Stimulated activated CD8-positive, alpha-beta memory T cell treated with anti-CD3 and anti-CD28 coated beads, Interleukin-2, amount 100 ng/mL, for 48 hours (primary cell): Measurements from ENCODE around the gene DGKG.

Source experiments
- DNase-seq, 2 donors: peaks; one replicate each; pipeline ENCODE4 v3.0.0-alpha.2; 2020; ENCODE audit warnings: low read depth in 2 of 2

The DGKG gene

DNA sequence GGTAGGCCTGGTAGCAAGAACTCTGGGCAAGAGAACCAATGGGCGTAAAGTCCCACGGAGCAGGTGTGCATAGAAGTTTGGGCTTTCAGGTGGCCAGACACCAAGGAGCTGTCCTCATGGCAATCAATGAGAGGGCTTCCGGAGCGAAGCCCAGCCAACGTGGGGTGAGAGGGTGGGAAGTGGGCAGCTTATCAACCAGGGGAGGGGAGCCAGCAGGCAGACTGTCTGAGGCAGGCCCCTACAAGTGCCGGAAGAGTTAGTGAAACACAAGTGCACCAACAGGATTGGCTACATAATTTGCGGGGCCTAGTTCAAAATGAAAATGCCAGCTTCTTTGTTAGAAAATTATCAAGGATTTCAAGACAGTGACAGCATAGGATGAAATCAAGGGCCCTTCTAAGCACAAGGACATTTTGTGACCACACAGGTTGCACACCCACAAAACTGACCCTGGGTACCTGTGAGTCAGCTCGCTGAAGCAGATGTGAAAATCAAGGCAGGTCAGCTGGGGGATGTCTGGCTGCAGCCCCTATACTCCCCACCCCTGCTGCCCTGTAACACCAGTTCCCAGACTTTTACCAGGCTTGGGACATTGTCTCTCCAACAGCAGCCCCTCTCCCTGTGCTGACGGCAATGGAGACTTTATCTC is 151.1 kb downstream of the DGKG start:
- DNase-seq: no peak

DNA sequence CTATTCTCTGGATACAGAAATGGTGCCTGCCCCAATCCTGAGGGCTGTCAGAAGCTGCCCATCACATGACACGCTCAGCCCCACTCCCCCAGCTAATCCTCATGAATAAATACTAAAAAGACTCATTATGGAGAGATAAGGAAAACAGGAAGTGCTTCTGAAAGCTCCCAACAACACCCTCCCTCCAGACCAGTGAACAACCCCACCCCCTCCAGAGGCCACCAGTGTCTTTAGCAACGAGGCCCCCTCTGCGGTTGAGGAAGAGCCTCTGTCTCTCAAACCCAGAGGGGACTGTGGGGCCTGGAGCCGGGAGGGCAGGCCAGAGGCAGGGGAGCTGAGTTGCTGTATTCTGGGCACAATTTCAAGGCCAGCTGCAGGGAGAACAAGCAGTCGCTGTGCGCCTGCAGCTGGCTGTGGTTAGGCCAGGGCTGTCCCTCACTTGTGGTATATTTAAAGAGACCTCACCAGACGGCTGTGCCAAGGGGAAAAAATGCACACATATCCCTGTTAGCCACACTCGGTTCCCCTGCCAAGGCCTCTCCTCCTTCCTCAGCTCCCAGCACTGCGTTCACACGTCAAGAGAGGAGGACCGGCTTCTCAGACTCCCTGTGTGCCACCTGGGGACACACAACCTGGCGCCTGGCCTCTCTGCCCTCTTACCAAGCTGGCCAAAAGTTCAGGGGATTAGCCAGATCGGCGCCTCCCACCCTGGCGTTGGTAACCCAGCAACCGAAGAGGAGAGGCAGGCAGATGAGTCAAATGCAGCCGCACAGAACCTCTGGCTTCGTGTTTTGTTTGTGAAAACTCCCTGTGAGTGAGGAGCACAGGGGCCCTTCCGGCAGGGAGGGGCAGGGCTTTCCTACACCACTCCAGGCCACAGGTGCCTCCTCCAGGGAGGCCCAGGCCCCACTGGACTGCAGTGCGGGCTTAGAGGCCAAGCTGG is 152.0 kb downstream of the DGKG start:
- no peak for DNase-seq

DNA sequence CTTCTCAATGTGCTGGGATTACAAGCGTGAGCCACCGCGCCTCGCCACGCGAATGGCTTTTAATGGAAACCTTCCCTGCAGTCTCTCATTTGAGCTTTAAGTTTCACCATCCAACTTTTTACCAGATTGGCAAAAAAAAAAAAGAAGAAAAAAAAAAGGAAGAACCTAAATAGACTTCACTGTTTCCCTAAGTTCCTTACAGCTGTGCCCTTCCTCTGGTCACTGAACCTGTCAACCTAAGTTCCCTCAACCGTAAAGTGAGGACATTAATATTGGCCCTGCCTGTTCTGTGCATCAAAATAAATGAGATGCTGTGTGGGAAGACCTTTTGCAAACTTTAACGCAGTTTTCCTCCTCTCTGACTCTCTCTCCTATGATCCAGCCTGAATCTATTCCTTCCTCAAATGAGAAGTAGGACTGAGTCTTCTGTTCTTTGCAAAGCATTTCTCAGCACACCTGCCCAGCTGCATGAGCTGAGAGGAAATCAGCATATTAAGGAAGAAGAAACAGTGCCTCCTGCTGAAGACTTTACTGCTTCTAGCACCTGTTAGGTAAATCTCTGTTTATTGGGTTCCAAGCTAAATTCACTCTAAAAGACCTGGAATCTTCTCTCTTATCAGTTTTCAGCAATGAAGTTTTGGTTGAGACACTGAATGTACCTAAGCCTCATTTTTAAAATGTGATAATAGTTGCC is 153.6 kb downstream of the DGKG start:
- no peak for DNase-seq

DNA sequence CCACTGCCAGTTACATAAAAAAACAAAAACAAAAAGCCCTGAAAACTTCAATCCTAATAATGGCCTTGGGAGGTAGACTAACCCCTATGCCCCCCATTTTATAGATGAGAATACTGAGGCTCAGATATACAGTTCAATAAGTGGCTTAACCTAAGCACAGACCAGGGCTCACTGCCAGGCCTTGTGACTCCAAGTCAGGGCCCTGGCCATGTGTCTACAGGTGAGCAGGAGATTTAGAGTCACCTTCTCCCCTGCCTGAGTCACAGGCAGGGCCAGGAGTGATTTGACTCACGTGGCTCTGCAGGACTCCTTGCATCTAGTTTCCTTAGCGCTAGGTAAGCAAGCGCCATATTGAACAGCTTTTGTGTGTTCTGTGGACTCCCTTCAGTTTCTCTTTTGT is 154.5 kb downstream of the DGKG start:
- DNase-seq: no peak

DNA sequence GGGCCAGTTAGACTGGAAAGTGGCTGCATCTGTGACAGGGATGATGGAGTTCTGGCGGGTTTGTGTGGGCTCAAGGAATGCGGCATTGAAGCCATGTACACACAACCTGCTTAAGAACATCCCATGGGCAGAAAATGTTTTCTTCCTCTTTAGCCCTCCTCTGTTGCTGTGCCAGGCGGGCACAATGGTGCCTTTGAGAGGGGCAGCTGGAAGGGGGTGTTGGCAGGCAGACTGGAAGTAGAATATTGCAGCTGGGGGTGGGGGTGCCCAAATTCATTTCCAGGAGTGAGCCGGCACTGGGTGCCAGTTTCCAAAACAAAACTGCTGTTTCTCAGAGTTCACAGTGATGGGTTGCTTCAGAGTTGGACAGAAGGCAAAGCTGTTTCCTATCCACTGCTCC is 161.3 kb downstream of the DGKG start:
- DNase-seq: no peak

DNA sequence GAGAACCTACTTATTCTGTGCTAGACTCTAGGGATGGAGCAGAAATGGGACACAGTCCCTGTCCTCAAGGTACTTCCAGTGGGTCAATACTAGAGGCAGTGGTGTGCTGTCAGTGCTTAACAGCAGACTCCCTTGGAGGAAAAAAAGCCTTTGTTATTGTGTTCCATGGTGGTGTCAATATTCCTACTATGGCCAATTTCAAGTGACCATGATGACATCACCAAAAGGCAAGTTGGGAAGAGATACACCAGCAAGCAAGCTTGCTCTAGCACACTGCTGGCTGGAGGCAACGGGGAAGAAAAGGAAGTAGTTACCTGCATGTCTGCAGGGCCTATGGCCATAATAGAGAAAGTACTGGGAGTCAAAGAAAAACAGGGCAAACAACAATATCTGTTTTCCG is 163.6 kb downstream of the DGKG start:
- DNase-seq: no peak

DNA sequence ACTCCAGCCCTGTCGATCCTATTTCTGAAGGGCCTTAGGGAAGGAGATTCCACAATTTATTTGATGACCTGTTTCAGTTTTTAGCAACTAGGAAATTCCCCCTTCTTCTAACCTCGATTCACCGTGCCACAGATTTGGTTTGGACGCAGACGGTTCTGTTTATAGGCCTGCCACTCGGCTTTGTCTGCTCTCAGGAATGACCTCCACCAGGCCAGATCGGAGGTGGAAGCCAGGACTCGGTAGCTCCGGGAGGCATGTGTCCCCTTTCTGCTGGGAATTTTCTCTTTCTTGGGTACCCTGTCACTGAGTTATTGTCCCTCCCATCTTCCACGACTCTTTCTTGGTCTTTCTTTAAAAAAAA is 167.6 kb downstream of the DGKG start:
- DNase-seq: no peak

DNA sequence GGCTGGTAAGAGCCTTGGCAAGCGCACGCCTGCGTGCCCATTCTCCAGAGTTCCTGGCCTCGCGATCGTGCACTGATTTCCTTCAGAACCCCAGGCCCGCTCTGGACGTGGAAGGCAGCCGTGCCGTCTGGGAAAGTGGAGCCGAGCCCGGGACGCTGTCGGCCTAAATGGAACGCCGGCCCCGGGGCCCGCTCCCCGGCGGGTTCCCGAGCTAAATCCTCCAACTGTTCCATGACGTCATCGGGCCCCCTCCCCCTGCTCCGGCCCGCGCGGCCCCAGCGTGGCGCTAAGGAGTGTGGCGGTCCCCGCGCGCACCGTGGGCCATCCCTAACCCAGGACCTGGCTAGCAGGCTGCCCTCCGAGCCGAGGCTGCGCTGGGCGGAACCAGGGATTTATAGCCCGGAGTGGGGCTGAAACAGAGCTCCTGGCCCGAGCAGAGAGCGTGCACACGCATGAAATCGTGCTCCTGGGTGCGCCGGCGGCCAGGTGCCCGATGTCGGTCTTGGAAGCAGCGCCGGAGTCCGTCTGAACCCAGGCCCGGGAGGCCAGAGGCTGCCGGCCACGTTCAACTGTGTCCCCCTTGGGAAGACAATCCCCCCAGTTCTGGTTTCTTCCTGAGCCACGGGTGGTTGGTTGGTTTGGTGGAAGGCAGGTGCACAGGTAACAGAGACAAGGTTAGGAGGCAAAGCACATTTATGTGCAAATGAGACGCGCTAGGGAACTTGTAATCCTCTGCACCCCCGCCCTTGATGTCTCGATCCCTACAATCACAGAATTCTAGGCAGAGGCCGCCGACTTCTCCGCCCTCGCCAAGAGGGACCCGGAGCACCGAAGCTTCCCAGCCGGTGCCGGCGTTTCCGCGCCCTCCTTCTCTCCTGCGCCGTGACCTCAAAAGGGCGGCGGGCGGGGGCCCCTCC is 168.2 kb downstream of the DGKG start:
- DNase-seq: no peak

DNA sequence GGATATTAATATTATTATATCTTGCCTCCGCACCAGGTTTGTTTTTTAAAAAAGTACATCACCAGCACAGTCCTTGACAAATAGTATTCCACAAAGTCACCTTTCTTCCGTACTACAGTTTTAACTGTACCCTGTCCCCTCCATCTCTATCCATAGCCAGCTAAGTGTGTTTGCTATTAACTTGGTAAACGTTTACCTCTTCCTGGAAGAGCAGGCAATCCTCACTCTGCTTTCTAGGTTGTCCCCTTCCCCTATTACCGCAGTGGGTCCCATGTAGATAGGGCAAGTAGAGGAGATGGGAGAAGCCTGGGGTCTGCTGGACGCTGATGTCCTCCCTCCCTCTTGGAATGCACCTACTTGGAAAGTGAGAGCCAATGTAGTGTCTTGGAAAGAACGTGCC is 169.2 kb downstream of the DGKG start:
- DNase-seq: no peak

DNA sequence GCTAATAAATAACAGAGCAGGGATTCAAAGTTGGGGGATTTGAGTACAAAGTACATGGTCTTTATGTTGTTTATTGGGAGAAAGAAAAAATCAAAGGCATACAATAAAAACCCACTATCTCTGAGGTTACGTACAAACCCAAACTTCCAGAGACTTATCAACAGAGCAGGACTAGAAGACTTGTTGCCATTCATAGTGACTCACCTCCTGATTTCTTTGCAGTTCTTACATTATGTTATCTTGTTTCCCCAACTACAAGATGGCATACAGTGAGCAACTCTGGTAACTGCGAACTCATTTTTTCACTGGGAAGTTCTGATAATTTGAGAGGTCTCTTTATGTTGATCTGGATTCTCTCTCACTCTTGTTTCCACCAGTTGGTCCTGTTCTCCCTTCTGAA is 172.5 kb downstream of the DGKG start:
- no peak for DNase-seq

DNA sequence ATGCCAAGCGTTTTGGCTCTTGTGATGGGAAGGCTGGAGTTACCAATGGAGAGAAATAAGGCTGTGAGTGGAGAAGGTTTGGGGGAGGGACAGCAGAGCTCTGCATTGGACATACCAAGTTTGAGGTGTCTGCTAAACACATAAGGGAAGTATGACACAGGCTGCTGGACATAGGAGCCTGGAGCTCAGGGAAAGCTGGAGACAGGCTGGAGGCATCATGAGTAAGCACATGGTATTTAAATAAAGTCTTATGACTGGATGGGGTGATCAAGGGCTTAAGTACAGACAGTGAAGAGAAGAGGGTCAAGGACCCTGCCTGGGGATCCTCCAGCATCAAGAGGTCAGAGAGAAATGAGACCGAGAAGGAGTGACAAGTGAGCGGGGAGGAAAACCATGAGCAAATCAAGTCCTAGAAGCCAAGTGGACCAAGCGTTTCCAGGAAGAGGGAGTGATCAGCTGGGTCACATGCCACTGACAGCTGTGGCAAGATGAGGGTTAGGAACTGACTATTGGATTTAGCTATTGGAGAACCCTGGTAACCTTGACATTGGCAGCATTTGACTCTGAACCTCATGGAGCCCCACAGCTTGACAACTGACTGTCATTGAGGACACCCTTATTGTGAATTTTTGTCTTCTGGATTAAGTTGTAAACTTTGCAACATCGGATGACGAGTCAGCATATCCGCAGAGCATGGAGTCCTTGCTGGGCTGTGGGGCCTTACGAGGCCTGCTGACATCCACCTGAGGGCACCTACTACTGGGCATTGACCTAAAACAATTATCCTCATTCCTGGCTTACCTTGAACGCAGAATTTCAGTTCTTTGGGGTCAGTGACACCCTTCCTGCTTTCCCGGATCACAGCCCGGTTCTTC is 174.4 kb downstream of the DGKG start:
- no peak for DNase-seq

DNA sequence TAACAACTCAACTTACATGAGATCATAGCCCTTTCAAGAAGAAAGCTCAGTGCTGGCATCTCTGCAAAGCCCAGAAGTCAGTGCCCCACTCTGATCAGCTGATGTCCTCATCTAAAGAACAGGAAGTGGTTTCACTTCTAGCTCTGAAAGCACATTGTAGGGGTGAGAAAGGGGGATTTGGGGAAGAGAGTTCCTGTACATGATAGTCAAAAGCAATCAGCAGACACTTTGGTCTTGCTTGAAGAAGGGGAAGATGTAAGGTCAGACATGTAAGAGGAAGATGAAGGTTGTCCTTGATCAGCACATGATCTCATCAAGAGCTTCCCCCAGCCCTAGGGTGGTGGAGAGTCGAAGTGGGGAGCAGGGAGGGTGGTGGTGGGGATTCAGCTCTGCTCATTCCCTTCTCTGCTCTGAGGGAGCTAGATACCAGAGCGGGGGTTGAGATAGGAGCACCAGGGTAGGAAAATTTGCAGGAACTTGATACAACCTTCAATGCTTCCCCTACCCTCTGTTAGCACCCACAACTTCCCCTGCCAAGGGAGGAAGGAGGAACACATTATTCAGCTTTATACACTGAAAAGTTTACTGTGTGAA is 176.7 kb downstream of the DGKG start:
- DNase-seq: no peak

DNA sequence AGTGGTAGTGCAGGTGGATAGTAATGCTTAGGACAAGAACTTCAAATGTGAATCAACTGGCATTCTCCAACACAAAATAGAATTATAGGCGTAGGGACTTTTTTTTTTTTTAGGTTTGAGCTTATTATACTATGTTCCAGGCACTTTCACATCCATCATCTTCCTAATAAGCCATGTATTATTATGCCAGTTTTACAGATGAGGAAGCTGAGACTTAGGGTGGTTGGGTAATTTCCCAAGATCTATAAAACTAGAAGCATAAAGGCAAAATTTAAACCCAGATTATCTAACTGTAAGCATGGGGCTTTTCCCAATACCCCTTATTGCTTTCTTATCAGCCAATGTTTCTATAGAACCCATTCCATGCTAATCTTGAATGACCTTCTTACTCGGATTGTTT is 178.0 kb downstream of the DGKG start:
- no peak for DNase-seq

DNA sequence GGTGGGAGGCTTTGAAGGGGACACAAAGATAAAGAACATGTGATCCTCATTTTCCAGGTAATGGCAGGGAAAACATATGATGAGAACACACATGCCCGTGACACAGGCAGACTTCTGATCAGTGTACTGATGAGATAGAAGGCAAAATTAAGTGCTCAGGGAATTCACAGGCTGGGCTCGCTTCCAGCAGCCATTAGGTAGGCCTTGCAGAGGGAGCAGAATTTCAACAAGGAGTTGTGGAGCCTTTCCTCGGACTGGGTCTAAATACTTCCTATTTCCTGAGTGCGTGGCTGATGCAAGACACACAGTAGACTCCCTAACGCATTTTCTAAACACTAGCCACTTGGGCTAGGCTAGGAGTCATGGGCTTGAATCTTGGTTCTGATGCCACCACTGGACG is 179.2 kb downstream of the DGKG start:
- DNase-seq: no peak

DNA sequence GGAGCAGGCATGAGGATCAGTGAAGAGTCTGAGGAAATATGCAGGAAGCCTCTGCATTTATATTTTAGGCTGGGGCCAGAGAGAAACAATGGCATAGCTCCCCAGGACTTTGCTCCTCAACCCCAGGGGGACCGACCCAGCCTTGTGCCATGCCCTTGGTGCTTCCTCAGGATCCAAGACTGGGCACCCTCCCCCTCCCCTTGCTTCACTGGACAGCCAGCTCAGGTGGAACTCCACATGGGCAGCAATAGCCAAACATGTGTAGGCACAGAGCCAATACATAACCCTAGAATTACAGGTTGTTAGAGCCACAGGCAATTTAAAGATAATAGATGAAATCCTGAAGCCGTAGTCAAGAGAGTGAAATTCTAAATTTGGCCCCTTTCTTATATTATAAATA is 180.1 kb downstream of the DGKG start:
- DNase-seq: no peak

DNA sequence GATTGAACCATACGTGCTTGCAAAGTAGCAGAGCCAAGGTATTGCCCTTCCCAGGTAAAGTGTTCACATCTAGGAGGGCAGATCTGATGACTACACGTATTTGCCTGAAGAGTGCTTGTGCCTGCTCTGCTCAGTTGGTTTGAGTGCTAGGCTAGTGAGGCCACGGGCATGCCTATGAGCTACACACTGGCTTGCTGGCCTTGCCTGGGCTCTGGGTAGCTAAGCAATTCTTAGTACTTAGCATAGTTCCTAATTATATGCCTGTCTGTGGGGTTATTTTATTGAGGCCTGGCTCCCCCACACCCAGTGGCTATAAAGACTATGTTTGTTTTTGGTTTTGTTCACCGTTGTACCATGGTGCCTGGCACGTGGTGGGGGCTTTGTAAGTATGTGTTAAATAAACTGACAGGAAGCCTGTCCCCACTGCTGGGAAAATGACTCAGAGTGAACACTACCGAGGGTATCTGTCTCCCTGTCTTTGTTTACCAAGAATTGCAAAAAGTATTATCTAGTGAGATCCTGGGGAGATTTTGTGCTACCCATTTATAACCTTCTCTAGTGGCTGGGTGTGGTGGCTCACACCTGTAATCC is 181.0 kb downstream of the DGKG start:
- DNase-seq: no peak

DNA sequence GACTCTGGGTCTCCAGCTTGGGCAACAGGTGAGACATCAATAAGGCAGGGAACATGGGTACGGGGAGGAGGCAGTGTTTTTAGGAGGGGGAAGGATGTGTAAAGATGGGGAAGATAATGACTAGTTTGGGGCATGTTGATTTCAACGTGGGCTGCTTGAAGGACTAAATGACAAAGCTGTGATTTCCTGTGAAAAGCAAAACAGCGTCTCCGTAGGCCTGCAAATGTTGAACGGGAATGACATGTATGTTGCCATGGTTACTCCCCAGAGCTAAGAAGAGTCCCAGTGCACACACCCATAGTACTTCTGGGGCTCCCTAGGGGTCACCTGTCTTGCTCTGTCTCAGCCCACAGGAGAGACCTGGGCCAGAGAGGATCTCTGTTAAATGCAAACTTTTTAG is 181.9 kb downstream of the DGKG start:
- DNase-seq: no peak

DNA sequence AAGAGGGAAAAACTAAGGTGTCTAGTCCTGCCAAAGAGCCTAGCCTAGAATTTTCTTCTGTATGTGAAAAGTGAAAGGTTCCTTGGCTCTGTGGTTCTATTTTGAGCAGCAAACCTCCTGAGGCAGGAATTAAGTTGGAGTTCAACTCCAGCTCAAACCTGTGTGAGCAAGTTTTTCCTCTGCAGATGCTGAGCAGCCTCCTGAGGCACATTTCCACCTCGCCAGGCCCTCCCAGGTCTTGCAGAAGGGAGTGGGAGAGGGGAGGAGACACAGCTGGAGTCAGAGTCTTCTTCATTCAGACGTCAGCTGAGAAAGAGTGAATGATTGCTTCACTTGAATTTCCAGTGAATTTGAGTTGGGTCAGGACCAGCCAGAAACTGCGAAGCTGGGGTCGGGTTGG is 183.6 kb downstream of the DGKG start:
- DNase-seq: no peak

DNA sequence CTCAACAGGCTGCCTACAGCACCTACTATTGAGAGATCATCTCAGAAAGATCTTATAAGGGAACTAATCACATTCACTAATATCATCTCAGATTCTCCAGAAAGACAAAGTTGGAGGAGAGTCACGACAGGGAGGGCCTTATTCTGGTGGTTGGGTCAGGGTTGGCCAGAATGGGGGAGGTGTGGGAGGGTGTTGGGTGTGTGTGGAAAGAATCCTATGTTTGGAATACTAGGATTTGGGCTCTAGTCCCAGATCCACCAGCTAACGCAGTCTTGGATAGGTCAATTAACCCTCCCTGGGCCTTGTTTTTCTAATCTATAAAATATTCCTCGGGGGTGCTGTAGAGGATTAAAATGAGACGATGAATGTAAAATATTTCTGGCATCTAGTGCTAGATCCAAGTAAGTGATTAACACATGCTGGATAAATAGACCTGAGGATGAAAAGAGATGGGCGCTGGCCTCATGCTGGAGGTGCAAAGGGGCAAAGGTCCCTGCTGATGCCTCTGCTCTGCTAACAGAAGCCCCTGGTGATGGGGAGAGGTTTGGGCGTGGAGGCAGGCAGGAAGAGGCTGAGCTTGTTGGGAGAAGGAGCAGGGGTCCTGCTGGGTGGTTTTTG is 185.6 kb downstream of the DGKG start:
- DNase-seq: no peak
